ENCODE results near the gene GPC6. TPM values are rescaled to one million over a fixed set of nuclear protein-coding genes. Genes with fewer than 3 reads are reported as not detected.

The GPC6 gene
- polyA plus RNA-seq, 1 donor = 26.7 TPM

- Histone ChIP-seq H3K9me3 (ENCODE audit: control insufficient read depth, low read depth, low read length) (no peaks in the 10 kb centered on the region), H3K4me3 (ENCODE audit: low read length) (no peak overlapping the region), H3K36me3 (ENCODE audit: control insufficient read depth, insufficient read depth, low read length) (no peaks in the 10 kb centered on the region), H3K27me3 (ENCODE audit: control insufficient read depth, insufficient read depth, low read length) (no peaks in the 10 kb centered on the region), H3K4me1 (ENCODE audit: control insufficient read depth, insufficient read depth, low read length) (no peaks in the 10 kb centered on the region), H3K27ac (ENCODE audit: low read length) (no peak overlapping the region)
- no peak for DNase-seq
Measured at GRCh38 chr13:93686399-93686798, 459.8 kb downstream of the GPC6 start.

- DNase-seq = no peak
- Histone ChIP-seq H3K36me3 (ENCODE audit: control insufficient read depth, insufficient read depth, low read length) (no peaks in the 10 kb centered on the region), H3K27ac (ENCODE audit: low read length) (no peak overlapping the region), H3K4me3 (ENCODE audit: low read length) (no peak overlapping the region), H3K27me3 (ENCODE audit: control insufficient read depth, insufficient read depth, low read length) (no peaks in the 10 kb centered on the region), H3K4me1 (ENCODE audit: control insufficient read depth, insufficient read depth, low read length) (no peaks in the 10 kb centered on the region), H3K9me3 (ENCODE audit: control insufficient read depth, low read depth, low read length) (no peaks in the 10 kb centered on the region)
Measured at GRCh38 chr13:93687261-93687660, 460.7 kb downstream of the GPC6 start.

GRCh38 chr13:93689333-93689732 is 462.7 kb downstream of the GPC6 start:
- DNase-seq = no peak

GRCh38 chr13:93690139-93690538 is 463.5 kb downstream of the GPC6 start:
- WGBS (ENCODE audit: insufficient coverage, low lambda C conversion rate) = 38% methylated on average over 1 of the region's 1 CpG
- H3K27ac ChIP-seq (ENCODE audit: low read length) = no peak overlapping the region
- no peaks in the 10 kb centered on the region for H3K9me3 ChIP-seq (ENCODE audit: control insufficient read depth, low read depth, low read length)
- H3K4me1 ChIP-seq (ENCODE audit: control insufficient read depth, insufficient read depth, low read length) = no peaks in the 10 kb centered on the region
- no peaks in the 10 kb centered on the region for H3K27me3 ChIP-seq (ENCODE audit: control insufficient read depth, insufficient read depth, low read length)
- H3K4me3 ChIP-seq (ENCODE audit: low read length) = no peak overlapping the region
- H3K36me3 ChIP-seq (ENCODE audit: control insufficient read depth, insufficient read depth, low read length) = no peaks in the 10 kb centered on the region
- peak in 1 of 2 donors; percentile 11 for DNase-seq

More at GRCh38 chr13:93689333-93689732, 462.7 kb downstream of the GPC6 start:
- H3K4me3 ChIP-seq (ENCODE audit: low read length) = no peak overlapping the region
- no peak overlapping the region for H3K27ac ChIP-seq (ENCODE audit: low read length)
- H3K27me3 ChIP-seq (ENCODE audit: control insufficient read depth, insufficient read depth, low read length) = no peaks in the 10 kb centered on the region
- no peaks in the 10 kb centered on the region for H3K36me3 ChIP-seq (ENCODE audit: control insufficient read depth, insufficient read depth, low read length)
- no peaks in the 10 kb centered on the region for H3K9me3 ChIP-seq (ENCODE audit: control insufficient read depth, low read depth, low read length)
- H3K4me1 ChIP-seq (ENCODE audit: control insufficient read depth, insufficient read depth, low read length) = no peaks in the 10 kb centered on the region

GRCh38 chr13:93698016-93698613 is 471.5 kb downstream of the GPC6 start:
- 100% methylated on average over 3 of the region's 5 CpGs for WGBS (ENCODE audit: insufficient coverage, low lambda C conversion rate)
- no peaks in the 10 kb centered on the region for H3K36me3 ChIP-seq (ENCODE audit: control insufficient read depth, insufficient read depth, low read length)
- no peak overlapping the region for H3K4me3 ChIP-seq (ENCODE audit: low read length)
- H3K27ac ChIP-seq (ENCODE audit: low read length) = no peak overlapping the region
- no peaks in the 10 kb centered on the region for H3K27me3 ChIP-seq (ENCODE audit: control insufficient read depth, insufficient read depth, low read length)
- no peaks in the 10 kb centered on the region for H3K4me1 ChIP-seq (ENCODE audit: control insufficient read depth, insufficient read depth, low read length)
- no peaks in the 10 kb centered on the region for H3K9me3 ChIP-seq (ENCODE audit: control insufficient read depth, low read depth, low read length)
- DNase-seq = no peak

GRCh38 chr13:93700115-93700514 is 473.5 kb downstream of the GPC6 start:
- Histone ChIP-seq H3K36me3 (ENCODE audit: control insufficient read depth, insufficient read depth, low read length) (no peaks in the 10 kb centered on the region), H3K9me3 (ENCODE audit: control insufficient read depth, low read depth, low read length) (no peaks in the 10 kb centered on the region), H3K4me1 (ENCODE audit: control insufficient read depth, insufficient read depth, low read length) (no peaks in the 10 kb centered on the region), H3K4me3 (ENCODE audit: low read length) (no peak overlapping the region), H3K27me3 (ENCODE audit: control insufficient read depth, insufficient read depth, low read length) (no peaks in the 10 kb centered on the region), H3K27ac (ENCODE audit: low read length) (no peak overlapping the region)
- no peak for DNase-seq
- WGBS (ENCODE audit: insufficient coverage, low lambda C conversion rate) = 100% methylated on average over 1 of the region's 1 CpG

GRCh38 chr13:93708308-93709075 is 481.9 kb downstream of the GPC6 start:
- no peak overlapping the region for H3K4me3 ChIP-seq (ENCODE audit: low read length)
- no peaks in the 10 kb centered on the region for H3K27me3 ChIP-seq (ENCODE audit: control insufficient read depth, insufficient read depth, low read length)
- no peak overlapping the region for H3K27ac ChIP-seq (ENCODE audit: low read length)
- no peaks in the 10 kb centered on the region for H3K4me1 ChIP-seq (ENCODE audit: control insufficient read depth, insufficient read depth, low read length)
- H3K36me3 ChIP-seq (ENCODE audit: control insufficient read depth, insufficient read depth, low read length) = no peaks in the 10 kb centered on the region
- no peak for DNase-seq
- H3K9me3 ChIP-seq (ENCODE audit: control insufficient read depth, low read depth, low read length) = no peaks in the 10 kb centered on the region
- WGBS (ENCODE audit: insufficient coverage, low lambda C conversion rate) = no CpG with 5 or more reads among the region's 1 CpG

- WGBS (ENCODE audit: insufficient coverage, low lambda C conversion rate) = no CpG with 5 or more reads among the region's 1 CpG
- Histone ChIP-seq H3K4me3 (ENCODE audit: low read length) (no peak overlapping the region), H3K27me3 (ENCODE audit: control insufficient read depth, insufficient read depth, low read length) (no peaks in the 10 kb centered on the region), H3K4me1 (ENCODE audit: control insufficient read depth, insufficient read depth, low read length) (no peaks in the 10 kb centered on the region), H3K36me3 (ENCODE audit: control insufficient read depth, insufficient read depth, low read length) (no peaks in the 10 kb centered on the region), H3K9me3 (ENCODE audit: control insufficient read depth, low read depth, low read length) (no peaks in the 10 kb centered on the region), H3K27ac (ENCODE audit: low read length) (no peak overlapping the region)
- DNase-seq = no peak
Measured at GRCh38 chr13:93709506-93710244, 483.1 kb downstream of the GPC6 start.

- Histone ChIP-seq H3K36me3 (ENCODE audit: control insufficient read depth, insufficient read depth, low read length) (no peaks in the 10 kb centered on the region), H3K27me3 (ENCODE audit: control insufficient read depth, insufficient read depth, low read length) (no peaks in the 10 kb centered on the region), H3K4me1 (ENCODE audit: control insufficient read depth, insufficient read depth, low read length) (no peaks in the 10 kb centered on the region), H3K9me3 (ENCODE audit: control insufficient read depth, low read depth, low read length) (no peaks in the 10 kb centered on the region), H3K4me3 (ENCODE audit: low read length) (no peak overlapping the region), H3K27ac (ENCODE audit: low read length) (no peak overlapping the region)
- DNase-seq = no peak
Measured at GRCh38 chr13:93714171-93714570, 487.6 kb downstream of the GPC6 start.

- Histone ChIP-seq H3K4me3 (ENCODE audit: low read length) (no peak overlapping the region), H3K27me3 (ENCODE audit: control insufficient read depth, insufficient read depth, low read length) (no peaks in the 10 kb centered on the region), H3K4me1 (ENCODE audit: control insufficient read depth, insufficient read depth, low read length) (no peaks in the 10 kb centered on the region), H3K9me3 (ENCODE audit: control insufficient read depth, low read depth, low read length) (no peaks in the 10 kb centered on the region), H3K36me3 (ENCODE audit: control insufficient read depth, insufficient read depth, low read length) (no peaks in the 10 kb centered on the region), H3K27ac (ENCODE audit: low read length) (no peak overlapping the region)
- WGBS (ENCODE audit: insufficient coverage, low lambda C conversion rate) = no CpG with 5 or more reads among the region's 4 CpGs
- DNase-seq = no peak
Measured at GRCh38 chr13:93715866-93716265, 489.3 kb downstream of the GPC6 start.

- no peak overlapping the region for H3K4me3 ChIP-seq (ENCODE audit: low read length)
- no peaks in the 10 kb centered on the region for H3K27me3 ChIP-seq (ENCODE audit: control insufficient read depth, insufficient read depth, low read length)
- no peaks in the 10 kb centered on the region for H3K9me3 ChIP-seq (ENCODE audit: control insufficient read depth, low read depth, low read length)
- DNase-seq = no peak
- H3K27ac ChIP-seq (ENCODE audit: low read length) = no peak overlapping the region
- H3K4me1 ChIP-seq (ENCODE audit: control insufficient read depth, insufficient read depth, low read length) = no peaks in the 10 kb centered on the region
- no peaks in the 10 kb centered on the region for H3K36me3 ChIP-seq (ENCODE audit: control insufficient read depth, insufficient read depth, low read length)
Measured at GRCh38 chr13:93716623-93717022, 490.0 kb downstream of the GPC6 start.
